ENCODE measurements around the gene IDUA.
"Not testable (repeated sequence)": the region's sequence is repeated elsewhere in the genome, so short reads cannot be mapped to it uniquely, and the experiment has no call there.

Gene IDUA

DNA sequence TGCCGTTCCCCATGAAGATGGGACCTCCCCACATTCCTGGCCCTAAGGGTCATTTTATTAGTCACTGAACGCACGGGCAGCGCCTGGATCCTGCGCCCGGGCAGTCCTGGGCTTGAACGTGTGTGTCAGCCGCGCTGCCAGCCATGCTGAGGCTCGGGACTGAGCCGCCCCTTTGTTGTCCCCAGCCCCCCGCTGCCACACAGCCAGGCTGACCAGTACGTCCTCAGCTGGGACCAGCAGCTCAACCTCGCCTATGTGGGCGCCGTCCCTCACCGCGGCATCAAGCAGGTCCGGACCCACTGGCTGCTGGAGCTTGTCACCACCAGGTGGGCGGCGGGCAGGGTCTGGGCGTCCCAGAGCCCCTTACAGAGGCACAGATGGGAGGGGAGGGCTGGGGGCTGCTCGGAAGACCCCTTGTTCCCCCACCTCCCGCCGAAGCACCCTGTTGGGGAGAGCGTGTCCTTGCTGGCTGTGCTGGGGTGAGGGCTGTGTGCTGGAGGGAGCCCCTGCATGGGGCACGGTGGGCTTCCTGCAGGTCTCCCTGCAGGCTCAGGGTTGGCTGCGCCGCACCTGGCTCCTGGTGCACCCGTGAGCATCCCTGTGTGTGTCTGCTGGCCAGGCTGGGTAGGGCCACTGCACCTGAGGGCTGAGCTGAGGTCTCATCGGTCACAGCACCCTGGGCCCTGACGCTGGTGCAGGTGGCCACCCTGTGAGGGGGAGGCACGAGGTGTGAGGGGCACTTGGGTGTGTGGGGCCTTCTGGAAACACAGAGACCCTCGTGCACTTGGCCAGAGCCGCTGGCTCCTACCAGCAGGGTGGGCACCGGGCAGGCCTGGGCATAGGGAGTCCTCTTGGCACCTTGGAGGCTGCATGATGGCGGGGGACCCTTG, 1.0 kb downstream of the IDUA start:
- no peak for DNase-seq (ENCODE audit: low spot score)

DNA sequence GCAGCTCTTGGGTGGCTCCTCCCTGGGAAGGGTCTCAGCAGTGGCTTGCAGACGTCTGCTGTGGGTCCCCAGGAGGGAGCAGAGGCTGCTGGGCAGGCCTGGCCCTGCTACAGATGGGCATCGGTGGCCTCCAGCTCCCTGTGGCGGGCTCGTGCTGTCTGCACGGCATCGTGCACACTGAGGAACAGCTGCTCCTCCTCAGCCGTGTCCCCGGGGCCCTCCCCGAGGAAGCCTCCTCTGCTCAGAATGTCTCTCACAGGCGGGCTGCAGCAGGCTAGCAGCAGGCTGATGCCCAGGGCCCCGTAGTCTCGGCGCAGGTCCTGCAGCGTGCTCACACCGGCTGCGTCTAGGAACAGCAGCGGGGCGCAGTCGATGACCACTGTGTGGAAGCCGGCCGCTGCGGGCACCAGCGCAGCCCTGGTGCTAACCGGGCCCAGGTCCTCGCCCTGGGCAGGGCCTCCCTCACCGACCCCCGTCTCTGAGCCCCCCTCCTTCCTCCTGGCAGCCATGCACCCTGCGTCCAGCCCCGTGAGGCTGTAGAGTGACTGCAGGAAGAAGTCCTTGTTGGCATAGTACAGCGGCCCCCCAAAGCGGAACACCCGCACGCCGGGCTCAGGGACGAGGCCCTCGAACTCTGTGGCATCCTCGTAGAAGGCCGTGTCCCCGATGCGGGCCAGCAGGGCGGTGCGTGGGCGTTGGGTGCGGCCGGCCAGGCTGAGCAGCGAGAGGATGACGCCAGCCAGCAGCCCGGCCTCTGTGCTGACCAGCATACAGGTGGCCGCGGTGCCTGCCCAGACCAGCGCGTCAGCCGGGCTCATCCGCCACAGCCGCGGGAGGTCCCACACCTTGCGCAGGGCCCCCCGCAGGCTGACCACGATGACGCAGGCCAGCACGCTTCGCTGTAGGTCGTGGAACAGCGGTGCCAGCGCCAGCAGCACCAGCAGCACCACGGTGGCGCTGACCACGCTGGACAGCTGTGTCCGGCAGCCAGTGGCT, 2.2 kb downstream of the IDUA start:
- DNase-seq (ENCODE audit: low spot score) = no peak

DNA sequence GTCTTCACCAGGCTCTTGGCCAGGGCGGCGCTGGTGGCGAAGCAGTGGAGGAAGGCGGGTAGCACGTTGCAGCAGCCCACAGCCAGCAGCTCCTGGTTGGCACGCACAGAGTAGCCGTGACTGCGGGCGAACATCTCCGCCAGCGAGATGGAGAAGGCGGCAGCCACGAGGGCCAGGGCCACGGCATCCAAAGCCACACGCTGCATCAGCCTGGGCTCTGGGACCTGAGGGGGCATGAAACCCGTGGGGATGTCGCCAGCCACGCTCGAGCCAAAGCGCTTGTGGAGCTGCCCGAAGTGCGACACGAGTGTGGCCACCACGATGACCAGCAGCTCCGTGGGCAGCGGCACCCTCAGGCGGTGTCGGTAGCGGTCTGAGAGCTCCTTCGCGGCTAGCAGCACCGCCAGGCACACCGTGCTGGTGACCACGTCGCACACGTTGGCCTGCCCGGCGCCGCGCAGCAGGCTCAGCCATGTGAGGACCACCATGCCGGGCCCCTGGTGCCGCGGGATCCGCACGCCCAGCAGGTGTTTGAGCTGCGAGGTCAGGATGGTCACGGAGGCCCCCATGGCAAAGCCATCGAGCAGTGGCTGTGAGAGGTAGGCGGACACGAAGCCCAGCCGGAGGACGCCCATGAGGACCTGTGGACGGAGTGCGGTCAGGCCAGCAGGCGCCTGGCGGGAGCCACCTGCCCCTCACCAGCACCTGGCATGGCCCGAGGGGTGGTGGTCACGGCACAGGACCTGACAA, 3.1 kb downstream of the IDUA start:
- no peak for DNase-seq (ENCODE audit: low spot score)

DNA sequence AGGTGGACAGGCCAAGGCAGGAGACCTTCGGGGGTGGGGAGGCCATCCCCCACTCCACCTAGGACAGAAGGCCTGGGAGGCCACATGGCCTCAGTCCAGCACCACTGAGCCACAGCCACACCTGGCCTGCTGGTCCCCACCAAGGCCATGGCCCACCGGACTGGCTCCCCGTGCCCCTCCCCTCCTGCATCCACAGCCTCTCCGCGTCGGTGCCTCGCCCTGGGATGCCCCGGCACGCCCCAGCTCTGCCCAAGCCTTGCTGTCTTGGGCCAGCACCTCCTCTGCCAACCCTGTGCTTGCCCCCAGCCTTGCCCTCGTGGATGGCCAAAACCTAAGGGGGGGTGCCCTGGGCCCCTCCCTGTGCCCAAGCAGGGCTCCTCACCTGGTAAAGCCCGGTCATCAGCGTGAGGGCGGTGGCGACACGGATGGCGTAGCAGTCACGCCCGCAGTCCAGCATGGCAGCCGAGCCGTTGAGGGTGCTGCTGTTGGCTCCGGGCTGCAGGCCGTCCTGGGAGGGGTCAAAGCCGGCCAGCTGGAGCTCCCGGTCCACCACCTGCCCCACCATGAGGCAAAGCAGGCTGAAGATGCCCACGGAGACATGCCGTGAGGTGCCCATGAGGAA, 4.0 kb downstream of the IDUA start:
- DNase-seq (ENCODE audit: low spot score) = no peak

DNA sequence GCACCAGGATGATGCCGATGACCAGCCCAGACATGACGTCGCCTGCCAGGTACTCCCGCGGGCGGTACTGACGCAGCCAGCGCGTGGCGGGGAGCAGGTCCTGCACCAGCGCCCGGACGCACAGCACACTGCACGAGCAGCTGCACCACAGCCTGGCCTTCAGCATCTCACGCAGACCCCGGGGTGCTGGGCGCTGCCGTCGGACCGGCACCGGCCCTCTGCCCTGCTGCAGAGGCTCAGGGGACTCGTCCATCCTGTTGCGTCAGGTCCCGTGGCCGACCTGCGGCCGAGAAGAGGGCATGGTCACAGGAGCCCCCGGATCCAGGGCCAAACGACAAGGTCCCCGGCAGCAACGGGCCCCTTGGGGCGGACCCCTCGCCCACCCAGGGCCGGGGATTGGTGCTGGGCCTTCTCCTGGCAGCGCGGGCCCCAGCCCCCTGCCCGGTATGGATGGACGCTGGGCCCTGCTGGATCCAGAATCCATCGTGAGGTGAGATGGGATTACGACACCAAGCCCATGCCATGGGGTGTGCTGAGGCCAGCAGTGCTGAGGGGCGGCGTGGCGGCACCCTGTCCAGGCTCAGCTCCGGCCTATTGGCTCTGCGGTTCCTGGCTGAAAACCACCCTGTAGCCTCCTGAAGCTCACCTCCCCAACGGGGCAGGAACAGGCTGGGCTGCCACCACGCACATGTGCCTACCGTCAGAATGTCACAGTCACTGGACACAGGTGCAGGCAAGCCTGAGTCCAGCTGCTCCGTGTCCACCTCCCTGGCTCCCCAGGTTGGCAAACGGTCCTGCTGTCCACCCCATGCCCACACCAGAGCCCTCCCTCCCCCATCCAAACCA, 4.8 kb downstream of the IDUA start:
- DNase-seq (ENCODE audit: low spot score) = no peak

DNA sequence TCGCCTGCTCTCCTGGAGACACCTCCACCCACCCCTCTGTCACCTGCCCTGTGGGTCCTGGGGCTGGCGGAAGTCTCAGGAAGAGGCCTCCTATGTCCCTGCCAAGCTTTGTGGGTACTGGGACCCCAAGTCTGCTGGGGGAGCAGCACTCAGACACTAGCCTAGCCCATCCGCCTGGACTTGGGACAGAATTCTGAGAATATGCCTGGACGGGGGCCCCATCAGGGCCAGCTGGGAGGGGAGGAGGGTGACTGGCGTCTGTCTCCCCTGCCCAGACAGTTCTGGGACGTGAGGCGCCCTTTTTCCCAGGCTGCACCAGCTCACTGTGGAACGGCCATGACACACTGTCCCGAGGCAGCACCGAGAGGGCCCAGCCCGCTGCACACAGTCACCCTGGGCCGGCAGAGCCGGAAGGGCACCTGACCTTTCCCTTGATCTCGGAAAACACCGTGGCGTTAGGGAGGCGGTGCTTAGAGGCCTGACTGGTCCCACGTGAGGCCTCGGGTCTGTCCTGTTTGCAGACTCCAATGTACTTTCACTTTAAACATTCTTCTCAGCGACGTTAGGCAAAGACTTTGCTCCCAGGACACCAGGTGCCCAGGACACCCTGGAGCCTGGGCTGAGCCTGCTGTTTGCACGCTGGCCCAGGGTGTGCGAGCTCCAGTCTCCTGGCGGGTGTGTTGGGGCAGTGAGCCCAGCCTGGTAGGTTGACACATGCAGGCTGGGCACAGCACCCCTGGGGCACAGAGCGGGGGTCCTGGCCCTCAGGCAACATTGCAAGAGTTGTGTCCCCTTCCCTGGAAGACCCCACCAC, 5.7 kb downstream of the IDUA start:
- no peak for DNase-seq (ENCODE audit: low spot score)

DNA sequence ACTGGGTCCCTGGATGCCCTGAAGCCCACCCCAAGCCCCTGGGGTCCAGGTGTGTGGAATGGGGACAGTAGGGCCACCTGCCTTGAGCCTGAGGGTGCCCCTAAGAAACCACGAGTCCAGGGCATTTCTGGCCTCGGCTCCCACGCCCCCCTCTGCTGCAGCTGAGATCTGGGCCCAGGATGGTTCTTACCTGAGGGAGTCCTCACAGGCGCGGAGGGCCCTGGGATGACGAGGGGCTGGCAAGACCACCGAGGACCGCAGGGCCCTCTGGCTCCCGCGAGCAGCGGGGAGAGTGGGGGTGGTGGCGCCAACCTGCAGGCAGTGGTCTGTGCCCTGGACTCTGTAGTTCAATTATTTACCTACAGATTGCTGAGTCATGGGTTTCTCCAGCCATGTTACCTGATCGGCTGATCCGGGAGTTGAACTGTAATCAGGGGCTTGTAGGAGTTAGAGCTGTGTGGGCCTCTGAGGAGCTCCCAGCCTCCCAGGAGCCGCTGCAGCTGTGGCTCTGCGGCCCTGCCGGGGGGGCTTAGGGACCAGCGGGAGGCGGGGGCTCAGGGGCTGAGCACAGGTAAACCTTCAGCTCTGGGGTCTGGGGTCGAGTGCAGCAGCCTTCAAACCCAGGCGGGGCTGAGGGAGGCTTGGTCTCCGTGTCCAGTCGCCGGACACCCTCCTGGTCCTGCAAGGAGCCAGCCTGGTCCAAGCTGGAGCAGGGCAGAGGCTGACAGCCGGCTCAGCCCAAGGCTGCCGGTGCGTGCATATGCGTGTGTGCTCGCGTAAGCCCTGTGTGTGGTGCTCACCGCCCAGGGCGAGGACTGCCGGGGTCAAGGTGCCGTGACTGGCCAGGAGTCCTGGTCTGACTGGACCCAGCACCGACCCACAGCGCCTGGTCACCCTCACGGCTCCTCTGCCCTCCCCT, 6.5 kb downstream of the IDUA start, which contains the start of gene SLC26A1:
TSS of gene SLC26A1 (minus strand) at position 294 of the 919 bp plus-strand sequence. CDS start 1,701 bp downstream, outside the sequence.
- no peak for DNase-seq (ENCODE audit: low spot score)

DNA sequence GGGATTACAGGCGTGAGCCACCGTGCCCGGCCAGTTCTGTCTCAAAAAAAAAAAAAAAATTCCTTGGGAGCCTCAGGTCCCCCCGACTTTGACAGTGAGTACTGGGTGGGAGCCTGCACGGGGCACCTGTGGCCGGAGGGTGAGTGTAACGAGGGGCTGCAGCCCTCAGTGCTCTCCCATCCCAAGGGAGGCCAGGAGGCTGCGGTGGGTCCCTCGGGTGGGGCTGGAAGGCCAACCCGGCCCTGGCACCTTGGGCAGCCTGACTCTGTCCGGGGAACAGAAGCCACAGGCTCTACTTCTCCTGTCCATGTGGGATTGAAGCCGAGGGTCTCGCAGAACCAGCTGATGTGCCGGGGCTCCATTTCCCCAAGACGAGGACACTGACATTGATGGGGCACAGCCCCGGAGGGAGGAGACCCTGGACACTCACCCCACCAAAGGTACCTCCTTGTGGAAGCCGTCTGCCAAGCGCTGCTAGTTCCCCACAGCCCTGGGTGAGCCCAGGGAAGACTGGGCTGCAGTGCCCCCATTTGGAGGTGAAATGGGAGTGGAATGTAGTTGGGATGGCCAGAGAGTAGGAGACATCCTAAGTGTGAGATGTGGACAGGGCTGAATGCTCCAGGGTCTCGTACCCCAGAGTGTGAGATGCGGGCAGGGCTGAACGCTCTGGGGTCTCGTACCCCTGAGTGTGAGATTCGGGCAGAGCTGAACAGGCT, 8.6 kb downstream of the IDUA start:
- no peak for DNase-seq (ENCODE audit: low spot score)

DNA sequence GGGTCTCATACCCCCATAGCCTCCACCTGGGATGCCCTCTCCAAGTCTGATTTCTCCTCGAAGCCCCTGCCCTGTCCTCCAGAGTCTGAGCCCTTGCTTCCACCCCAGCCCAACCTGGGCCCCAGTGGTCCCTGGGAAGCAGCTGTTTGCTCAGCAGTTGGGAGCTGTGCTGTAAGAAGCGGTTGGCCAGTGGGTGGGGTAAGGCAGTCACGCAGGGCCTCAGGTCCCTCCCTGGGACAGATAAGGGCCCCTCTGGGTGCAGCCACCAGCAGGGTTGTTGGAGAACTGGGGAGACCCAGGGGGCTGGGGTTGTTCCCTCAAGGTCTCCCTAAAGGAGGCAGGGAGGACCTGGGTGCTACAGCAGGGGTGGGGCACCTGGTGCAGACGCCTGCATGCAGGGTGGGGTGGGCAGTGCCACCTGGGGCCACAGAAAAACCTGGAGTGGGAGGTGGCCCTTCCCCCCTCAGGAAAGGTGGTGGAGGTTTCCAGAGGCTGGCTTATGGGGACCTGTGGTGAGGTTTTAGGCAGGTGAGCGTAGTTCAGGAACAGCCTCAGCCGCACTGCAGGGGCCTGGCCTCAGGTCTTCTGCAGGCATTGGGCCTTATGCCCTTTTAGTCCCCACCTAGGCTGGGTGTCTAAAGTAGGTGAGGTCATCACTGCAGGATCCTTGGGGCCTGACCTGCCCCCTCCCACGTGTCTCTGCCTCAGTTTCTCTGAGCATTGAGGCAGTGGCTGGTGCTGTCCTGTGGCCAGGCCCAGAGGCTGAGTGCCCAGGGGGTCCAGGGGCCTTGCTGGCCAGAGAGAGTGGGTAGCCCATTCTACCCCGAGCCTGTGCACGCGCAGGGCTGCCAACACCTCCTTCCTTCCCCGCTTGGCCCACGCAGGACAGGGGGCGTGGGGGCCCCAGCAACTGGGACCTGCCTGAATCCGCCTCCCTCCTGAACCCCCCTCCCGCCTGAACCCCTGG, 9.5 kb downstream of the IDUA start:
- no peak for DNase-seq (ENCODE audit: low spot score)

DNA sequence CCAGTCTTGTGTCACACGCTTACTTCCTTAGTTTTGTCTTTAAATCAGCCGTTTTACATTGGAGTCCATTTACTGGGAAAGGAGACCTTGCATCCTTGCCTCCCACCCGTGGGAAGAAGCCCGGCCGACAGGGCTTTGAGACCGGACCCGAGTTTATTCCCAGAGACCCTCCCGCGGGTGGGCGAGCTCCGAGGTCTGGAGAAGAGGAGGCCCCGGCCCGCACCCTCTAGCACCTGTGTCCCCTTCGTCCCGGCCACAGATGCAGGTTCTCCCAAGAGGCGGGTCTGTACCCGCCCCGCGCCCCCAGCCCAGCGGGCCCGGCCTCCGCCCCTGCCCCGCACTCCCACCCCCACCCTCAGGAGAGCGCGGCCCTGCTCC, 10.1 kb downstream of the IDUA start:
- no peak for DNase-seq (ENCODE audit: low spot score)

DNA sequence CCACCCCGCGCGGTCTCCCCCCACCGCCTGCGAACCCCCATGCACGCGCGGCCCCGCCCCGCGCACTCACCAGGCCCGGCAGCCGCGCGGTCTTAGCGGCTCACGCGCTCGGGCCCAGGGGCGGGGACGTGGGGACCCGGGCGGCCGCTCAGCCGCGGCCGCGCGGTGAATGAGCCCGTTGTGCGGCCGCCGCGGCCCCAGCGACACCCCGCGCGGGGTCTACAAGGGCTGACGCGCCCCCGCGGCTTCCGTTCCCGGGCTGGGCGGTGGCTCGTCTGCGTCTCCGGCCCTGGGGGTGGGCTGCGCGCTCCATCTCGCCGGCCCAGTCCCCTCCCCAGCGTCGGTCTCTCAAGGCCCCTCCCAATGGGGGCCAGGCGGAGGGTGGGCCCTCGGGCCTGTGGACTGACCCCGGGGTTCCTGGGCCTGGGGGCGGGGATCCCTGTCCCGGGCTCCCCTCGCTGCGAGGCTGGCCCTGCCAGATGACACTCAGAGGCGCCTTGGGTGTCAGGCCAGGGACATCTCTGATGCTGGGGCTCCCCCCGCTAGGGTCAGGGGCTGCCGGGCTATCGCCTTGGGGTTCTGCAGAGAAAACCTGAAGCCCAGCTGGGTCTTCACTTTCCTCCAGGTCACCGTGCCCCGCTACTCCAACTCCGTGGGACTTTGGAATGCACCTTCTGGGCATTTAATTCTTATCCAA, 10.7 kb downstream of the IDUA start:
- DNase-seq (ENCODE audit: low spot score) = no peak

DNA sequence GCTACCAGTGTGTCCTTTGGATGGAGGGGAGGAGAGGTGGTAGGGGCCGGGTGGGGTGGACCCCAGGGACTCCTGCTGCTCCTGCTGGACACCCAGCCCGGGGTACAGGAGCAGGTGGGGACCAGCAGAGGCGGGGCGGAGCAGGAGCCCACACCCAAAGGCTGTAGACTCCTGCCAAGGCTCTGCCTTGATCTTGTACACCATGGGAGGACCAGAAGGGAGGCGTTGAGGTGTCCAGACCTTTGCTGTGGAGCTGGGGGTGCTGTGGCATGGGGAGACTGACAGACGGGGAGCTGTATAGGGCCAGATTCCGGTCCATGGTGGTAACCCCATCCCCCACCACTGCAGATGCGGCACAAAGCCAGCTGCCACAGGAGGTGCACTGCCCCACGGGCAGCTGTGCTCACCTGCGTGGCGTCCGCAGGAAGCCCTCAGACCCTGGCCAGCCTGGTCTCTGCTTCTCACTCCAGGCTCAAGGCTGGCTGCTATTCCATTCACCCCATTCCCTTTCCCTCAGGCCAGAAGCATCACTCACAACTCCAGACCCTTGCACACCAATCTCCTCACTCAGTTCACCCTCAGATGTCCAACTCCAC, 11.3 kb downstream of the IDUA start:
- no peak for DNase-seq (ENCODE audit: low spot score)

DNA sequence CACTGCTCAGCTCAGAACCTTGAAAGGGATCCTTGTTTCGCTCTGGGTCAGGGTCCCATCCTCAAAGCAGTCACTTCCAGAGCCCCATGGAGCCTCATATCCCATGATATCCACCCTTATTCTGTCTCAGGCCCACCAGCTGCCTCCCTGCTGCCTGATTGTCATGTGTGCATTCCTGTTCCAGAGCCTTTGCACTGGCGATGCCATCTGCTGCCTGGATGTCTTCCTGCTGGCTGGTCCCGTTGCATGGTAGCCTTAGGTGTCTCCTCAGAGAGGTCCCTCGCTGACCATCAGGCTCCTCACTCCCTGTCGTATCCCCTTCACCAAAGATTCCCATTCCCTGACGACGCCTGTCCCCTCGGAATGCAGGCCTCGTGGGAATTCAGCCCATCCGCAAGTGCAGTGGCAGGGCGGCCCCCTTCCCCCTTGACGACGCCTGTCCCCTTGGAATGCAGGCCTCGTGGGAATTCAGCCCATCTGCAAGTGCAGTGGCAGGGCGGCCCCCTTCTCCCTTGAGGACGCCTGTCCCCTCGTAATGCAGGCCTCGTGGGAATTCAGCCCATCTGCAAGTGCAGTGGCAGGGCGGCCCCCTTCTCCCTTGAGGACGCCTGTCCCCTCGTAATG, 12.5 kb downstream of the IDUA start:
- not testable (repeated sequence) for DNase-seq (ENCODE audit: low spot score)

DNA sequence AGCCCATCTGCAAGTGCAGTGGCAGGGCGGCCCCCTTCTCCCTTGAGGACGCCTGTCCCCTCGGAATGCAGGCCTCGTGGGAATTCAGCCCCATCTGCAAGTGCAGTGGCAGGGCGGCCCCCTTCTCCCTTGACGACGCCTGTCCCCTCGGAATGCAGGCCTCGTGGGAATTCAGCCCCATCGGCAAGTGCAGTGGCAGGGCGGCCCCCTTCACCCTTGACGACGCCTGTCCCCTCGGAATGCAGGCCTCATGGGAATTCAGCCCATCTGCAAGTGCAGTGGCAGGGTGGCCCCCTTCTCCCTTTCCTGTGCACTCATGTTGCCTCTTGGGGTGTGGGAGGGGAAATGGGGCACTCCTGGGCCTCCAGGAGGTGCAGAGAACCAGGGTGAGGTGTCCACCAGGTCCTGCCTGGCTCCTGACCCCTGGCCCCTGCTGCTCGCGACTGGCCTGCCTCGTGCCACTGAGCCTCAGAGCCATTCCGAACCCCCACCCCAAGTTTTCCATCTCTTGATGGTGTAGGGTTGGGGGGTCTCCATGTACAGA, 13.1 kb downstream of the IDUA start:
- no peak for DNase-seq (ENCODE audit: low spot score)

DNA sequence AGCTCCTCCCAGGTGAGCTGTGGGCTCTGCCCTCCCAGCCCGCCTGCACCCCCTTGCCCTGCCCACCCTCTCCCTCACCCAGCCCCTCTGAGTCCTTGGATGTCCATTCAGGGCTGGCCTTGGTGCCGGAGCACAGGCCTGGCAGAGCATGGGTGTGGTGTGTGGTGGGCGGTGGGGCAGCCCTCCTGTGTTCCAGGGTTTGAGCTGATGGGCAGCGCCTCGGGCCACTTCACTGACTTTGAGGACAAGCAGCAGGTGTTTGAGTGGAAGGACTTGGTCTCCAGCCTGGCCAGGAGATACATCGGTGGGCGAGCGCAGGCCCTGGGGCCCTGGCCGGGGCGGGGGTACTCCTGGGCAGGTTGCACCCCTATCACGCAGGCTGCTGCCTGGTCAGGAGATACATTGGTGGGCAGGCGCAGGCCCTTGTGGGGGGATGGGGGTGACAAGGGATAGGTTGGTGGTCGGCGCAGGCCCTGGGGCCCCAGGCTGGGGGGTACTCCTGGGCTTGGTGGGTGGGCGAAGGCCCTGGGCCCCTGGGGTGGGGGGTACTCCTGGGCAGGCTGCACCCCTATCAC, 13.9 kb downstream of the IDUA start:
- DNase-seq (ENCODE audit: low spot score) = no peak
